GM18870 (cell line): Measurements from ENCODE around the gene AK9.
A peak's percentile ranks its signal among the peaks of the same experiment; 100 is the strongest.

Experiments
- ATAC-seq: cut with Tn5 transposase; IDR thresholded peaks from one replicate; pipeline ENCODE4 v1.9.1; 2021; ENCODE audit warnings: moderate library complexity; ENCODE audit not compliant: unreplicated experiment

Gene AK9

GRCh38 chr6:109458774-109459531, 232.0 kb downstream of the AK9 start:
- ATAC-seq, result peak; percentile 28

GRCh38 chr6:109457562-109457996, 233.4 kb downstream of the AK9 start:
- no peak for ATAC-seq

- ATAC-seq, result no peak
These were observed 234.1 kb downstream of the AK9 start for GRCh38 chr6:109456710-109457561.

DNA sequence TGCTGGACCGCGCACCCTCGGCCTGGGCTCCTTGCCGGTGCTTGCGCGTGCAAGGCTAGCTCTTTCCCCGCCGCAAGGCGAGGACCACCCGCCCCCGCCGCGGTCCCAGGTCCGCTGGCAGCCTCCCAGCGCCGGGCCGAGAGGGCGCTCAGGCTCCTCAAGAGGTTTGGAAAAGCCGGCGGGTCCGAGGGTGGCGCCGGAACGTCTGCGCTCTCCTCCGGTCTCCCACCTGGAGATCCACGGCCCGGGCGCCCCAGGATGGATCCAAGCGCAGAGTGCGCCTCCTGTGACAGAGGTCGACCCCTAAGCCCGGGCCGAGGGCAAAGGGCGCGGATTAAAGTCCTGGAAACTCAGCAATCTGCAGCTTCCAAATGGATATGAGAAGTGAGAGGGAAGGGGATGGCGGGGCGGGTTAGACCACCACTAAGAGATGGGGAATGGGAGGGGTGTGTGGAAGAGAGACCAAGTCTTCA, 234.9 kb downstream of the AK9 start:
- no peak for ATAC-seq

GRCh38 chr6:109455437-109456110, 235.4 kb downstream of the AK9 start, which contains the start of gene MICAL1:
TSS of gene MICAL1 (minus strand) at chr6:109455772. CDS start at chr6:109454196, 1,576 bp downstream.
- peak; percentile 47 for ATAC-seq

GRCh38 chr6:109454496-109455436, 236.2 kb downstream of the AK9 start:
- ATAC-seq, result peak; percentile 13

DNA sequence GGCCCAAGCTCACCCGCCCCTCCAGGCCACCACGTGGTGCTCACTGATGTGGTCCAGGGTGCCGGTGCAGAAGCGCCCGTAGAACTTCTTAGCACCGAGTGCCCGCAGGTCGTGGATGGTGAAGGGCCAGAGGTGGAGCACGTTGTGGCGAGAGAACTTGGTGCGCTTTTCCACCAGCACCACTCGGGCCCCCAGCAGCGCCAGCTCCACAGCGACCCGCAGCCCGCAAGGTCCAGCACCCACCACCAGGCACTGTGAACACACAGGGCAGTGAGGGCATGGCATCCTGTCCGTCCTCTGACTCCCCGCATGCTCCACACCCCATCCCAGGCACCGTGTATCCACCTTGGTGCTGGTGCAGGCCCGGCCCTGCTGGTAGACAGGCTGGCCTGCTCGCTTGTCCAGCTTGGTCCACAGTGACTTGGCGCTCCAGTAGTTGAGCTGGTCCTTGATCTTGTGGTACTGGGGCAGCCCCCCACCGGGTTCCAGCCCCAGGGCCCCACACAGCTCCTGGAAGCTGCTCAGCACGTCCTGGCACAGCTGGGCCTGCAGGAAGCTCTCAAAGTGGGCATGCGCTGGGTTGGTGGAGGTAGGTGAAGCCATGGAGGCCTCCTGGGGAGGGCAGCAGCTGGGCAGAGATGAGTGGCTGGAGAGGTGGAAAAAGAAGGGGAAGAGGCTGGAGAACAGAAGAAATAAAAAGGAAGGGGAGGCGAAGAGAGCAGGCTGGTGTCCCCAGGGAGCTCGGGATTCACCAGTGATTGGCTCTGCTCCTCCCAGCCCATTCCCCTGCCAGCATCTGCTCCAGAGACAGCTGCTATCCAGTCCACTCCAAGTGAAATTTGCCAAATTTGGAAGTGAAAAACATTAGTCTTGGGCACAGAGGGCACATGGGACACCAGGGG, 237.2 kb downstream of the AK9 start:
- ATAC-seq, result no peak

DNA sequence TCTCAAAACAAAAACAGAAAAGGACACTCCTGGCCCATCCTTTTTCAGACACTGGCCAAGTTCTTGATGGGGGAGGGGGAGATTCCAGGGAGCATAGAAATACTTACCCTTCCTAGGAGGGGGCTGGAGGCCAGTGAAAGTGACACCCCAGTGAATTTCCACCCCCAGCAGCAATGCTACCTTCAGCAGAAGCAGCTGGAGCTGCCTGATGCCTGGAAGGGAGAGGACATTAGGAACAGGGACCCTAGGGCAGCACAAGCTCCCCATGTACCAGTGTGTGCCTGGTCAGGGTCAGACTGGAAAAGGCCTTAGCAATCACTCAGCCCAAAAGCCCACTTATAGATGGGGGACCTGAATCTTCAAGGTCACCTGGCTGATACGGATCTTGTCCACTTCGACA, 237.8 kb downstream of the AK9 start:
- no peak for ATAC-seq

- no peak for ATAC-seq
These were observed 238.8 kb downstream of the AK9 start for GRCh38 chr6:109452181-109452580.

DNA sequence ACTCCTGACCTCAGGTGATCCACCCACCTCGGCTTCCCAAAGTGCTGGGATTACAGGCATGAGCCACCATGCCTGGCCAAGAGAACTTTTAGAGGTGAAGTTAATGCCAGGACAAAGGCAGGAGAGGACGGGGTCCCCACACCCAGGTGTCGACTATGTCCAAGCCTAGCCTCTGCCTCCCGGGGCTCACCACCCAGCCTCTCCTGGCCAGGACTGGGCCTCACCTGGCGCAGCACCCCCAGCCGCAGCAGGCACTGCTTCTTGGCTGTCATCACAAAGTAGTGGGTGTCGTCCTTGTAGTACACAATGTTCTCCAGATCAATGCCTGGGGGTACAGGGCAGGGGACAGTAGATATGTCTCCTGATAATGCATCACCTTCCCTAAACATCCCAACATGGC, 239.6 kb downstream of the AK9 start:
- no peak for ATAC-seq

GRCh38 chr6:109450801-109451200, 240.2 kb downstream of the AK9 start:
- no peak for ATAC-seq

DNA sequence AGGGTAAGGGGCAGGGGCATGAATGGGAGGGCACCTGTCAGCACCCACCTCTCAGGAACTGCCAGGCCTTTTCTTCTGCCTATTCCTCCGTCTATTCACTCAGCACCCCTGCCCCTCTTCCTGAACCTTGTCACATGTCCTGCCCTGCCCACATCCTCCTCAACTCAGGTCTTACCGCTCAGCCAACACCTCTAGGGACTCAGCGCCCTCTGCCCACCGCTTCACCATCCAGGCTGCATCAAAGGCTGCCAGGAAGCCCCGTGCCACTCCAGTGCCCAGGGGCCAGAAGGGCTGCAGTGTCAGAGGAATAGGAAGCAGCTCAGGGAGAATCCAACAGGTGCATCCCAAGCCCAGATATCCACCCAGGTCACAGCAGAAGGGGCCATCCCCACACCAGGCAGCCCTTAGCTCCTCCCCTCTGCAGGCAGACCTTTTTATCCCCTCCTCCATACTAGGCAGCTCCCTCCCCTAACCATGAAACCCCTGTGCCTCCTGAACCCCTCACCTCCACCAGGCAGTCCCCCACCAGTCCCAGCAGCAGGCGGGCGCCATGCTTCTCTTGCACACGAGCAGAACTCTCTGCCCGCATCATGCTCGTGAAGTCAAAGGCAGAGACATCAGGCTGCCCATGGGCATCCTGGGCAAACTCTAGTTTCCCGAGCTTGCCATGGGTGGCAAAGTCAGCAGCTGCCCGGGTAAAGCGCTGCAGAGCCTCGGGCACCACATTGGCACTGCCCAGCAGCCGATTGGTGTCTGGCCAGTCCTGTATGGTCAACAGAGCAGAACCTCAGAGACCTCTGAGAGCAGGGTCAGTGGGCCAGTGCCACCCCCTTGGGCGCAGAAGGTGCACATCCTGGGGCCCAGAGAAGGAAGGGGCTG, 241.0 kb downstream of the AK9 start:
- ATAC-seq, result no peak

GRCh38 chr6:109449064-109449794, 241.8 kb downstream of the AK9 start:
- ATAC-seq, result no peak

GRCh38 chr6:109448615-109449014, 242.4 kb downstream of the AK9 start:
- ATAC-seq, result no peak

- ATAC-seq, result no peak
These were observed 243.0 kb downstream of the AK9 start for GRCh38 chr6:109447878-109448555.

GRCh38 chr6:109447087-109447486, 243.9 kb downstream of the AK9 start:
- ATAC-seq, result no peak

DNA sequence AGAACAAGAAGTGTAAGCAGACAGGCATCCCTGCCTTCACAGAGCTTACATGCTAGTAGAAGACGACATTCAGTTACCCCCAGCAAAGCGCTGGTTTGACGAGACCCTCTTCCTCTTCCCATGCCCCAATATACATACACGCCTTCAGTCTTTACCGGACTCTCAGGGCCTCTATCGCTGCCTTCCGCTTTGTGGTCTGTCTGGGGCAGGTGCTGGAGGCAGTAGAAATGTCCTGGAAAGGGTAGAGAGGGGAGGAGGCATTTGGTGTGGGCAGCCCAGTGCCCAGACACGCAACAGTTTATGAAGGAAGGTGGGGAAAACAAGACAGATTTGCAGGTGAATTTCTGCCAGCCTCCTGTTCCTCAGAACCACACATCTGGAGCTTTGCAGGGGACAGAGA, 244.5 kb downstream of the AK9 start:
- no peak for ATAC-seq
